Measurements from ENCODE around the gene TRMT11.

TRMT11 gene

GRCh38 chr6:126042001-126042419, 55.7 kb downstream of the TRMT11 start:
- no peak for TF ChIP-seq ZBTB7A (IDR thresholded peaks at IDR 0.05; ENCODE audit: low read depth)
- no peak for TF ChIP-seq NFIC (IDR thresholded peaks at IDR 0.05)
- no peak for TF ChIP-seq MAX (IDR thresholded peaks at IDR 0.05)
- no peak for TF ChIP-seq EGR1 (IDR thresholded peaks at IDR 0.05)
- TF ChIP-seq TCF12 (IDR thresholded peaks at IDR 0.05; ENCODE audit: low read depth), result no peak
- no peak for TF ChIP-seq TEAD4 (IDR thresholded peaks at IDR 0.05)
- TF ChIP-seq YY1 (IDR thresholded peaks at IDR 0.05; ENCODE audit: low read depth), result no peak
- TF ChIP-seq REST (IDR thresholded peaks at IDR 0.05; ENCODE audit: low read depth), result no peak
- TF ChIP-seq CEBPB (IDR thresholded peaks at IDR 0.05), result no peak
- TF ChIP-seq TAF1 (IDR thresholded peaks at IDR 0.05; ENCODE audit: low read depth), result no peak
- no peak for TF ChIP-seq EP300 (IDR thresholded peaks at IDR 0.05; ENCODE audit: borderline replicate concordance)
- no peak for TF ChIP-seq RAD21 (IDR thresholded peaks at IDR 0.05; ENCODE audit: low read depth)
- no peak for TF ChIP-seq CREB1 (IDR thresholded peaks at IDR 0.05; ENCODE audit: low read depth)
- TF ChIP-seq USF1 (IDR thresholded peaks at IDR 0.05), result no peak
- no peak for TF ChIP-seq FOXM1 (IDR thresholded peaks at IDR 0.05; ENCODE audit: borderline replicate concordance, low read depth)

DNA sequence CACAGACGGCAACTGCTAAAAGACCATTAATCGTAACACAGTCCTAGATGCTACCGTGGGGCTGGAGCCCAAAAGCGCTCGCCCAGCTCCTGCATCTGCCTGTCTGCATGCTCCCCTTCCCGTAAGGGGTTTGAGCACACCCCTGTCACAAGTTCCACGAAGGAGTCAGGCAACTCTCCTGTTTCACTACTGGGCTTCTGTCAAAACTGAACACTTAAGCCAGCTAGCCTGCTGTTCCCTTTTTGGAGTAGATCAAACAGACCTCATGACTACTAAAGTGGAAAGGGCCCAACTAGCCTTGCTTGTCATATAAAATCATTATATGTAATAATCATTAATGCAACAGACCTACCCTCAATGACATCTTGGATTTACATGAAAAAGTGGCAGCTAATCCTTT, 61.3 kb downstream of the TRMT11 start:
- TF ChIP-seq TEAD4 (IDR thresholded peaks at IDR 0.05) (no peak), EGR1 (IDR thresholded peaks at IDR 0.05) (no peak), USF1 (IDR thresholded peaks at IDR 0.05) (no peak), NFIC (IDR thresholded peaks at IDR 0.05) (no peak), TCF12 (IDR thresholded peaks at IDR 0.05; ENCODE audit: low read depth) (no peak), CEBPB (IDR thresholded peaks at IDR 0.05) (no peak)

- TF ChIP-seq REST (IDR thresholded peaks at IDR 0.05; ENCODE audit: low read depth) (no peak), TCF12 (IDR thresholded peaks at IDR 0.05; ENCODE audit: low read depth) (no peak), CEBPB (IDR thresholded peaks at IDR 0.05) (no peak), EP300 (IDR thresholded peaks at IDR 0.05; ENCODE audit: borderline replicate concordance) (no peak), RAD21 (IDR thresholded peaks at IDR 0.05; ENCODE audit: low read depth) (no peak), EGR1 (IDR thresholded peaks at IDR 0.05) (no peak), TAF1 (IDR thresholded peaks at IDR 0.05; ENCODE audit: low read depth) (no peak), FOXM1 (IDR thresholded peaks at IDR 0.05; ENCODE audit: borderline replicate concordance, low read depth) (no peak), ZBTB7A (IDR thresholded peaks at IDR 0.05; ENCODE audit: low read depth) (no peak), CREB1 (IDR thresholded peaks at IDR 0.05; ENCODE audit: low read depth) (no peak), USF1 (IDR thresholded peaks at IDR 0.05) (no peak)
Observed at GRCh38 chr6:126048635-126049034, 62.3 kb downstream of the TRMT11 start.

DNA sequence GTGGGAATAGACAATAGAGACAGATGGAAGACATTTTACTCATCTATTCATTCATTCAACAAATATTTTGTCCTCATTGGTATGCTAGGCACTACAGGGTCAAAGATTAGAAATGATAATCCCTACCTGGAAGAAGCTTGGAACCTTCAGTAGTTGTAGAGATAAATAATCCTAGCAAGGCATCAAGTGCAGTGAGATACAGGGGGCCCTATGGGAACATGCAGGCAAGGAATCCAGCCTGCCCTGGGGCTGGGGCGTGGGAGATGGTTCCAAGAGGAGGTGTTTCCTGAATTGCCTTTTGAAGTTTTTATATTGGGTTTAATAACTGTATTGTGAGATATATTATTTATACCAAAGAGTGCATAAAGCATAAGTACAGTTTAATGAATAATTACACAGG, 64.5 kb downstream of the TRMT11 start:
- no peak for TF ChIP-seq CREB1 (IDR thresholded peaks at IDR 0.05; ENCODE audit: low read depth)
- TF ChIP-seq ZBTB7A (IDR thresholded peaks at IDR 0.05; ENCODE audit: low read depth), result no peak
- TF ChIP-seq TEAD4 (IDR thresholded peaks at IDR 0.05), result no peak
- TF ChIP-seq YY1 (IDR thresholded peaks at IDR 0.05; ENCODE audit: low read depth), result no peak
- TF ChIP-seq USF1 (IDR thresholded peaks at IDR 0.05), result no peak
- no peak for TF ChIP-seq TAF1 (IDR thresholded peaks at IDR 0.05; ENCODE audit: low read depth)
- no peak for TF ChIP-seq EGR1 (IDR thresholded peaks at IDR 0.05)
- no peak for TF ChIP-seq NFIC (IDR thresholded peaks at IDR 0.05)
- TF ChIP-seq RAD21 (IDR thresholded peaks at IDR 0.05; ENCODE audit: low read depth), result no peak
- TF ChIP-seq MAX (IDR thresholded peaks at IDR 0.05), result no peak

GRCh38 chr6:126051791-126052190, 65.5 kb downstream of the TRMT11 start:
- TF ChIP-seq TCF12 (IDR thresholded peaks at IDR 0.05; ENCODE audit: low read depth) (no peak), ZBTB7A (IDR thresholded peaks at IDR 0.05; ENCODE audit: low read depth) (no peak), YY1 (IDR thresholded peaks at IDR 0.05; ENCODE audit: low read depth) (no peak), RAD21 (IDR thresholded peaks at IDR 0.05; ENCODE audit: low read depth) (no peak), FOXM1 (IDR thresholded peaks at IDR 0.05; ENCODE audit: borderline replicate concordance, low read depth) (no peak), MAX (IDR thresholded peaks at IDR 0.05) (no peak), USF1 (IDR thresholded peaks at IDR 0.05) (no peak)

All from Ishikawa (cell line).